Measurements from ENCODE around the gene EPB41L4B. TPM values are rescaled to one million over a fixed set of nuclear protein-coding genes. Genes with fewer than 3 reads are reported as not detected.

The EPB41L4B gene
- total and polyA plus RNA-seq, 2 experiments from 2014 or later: 11.0 to 32.2 TPM

DNA sequence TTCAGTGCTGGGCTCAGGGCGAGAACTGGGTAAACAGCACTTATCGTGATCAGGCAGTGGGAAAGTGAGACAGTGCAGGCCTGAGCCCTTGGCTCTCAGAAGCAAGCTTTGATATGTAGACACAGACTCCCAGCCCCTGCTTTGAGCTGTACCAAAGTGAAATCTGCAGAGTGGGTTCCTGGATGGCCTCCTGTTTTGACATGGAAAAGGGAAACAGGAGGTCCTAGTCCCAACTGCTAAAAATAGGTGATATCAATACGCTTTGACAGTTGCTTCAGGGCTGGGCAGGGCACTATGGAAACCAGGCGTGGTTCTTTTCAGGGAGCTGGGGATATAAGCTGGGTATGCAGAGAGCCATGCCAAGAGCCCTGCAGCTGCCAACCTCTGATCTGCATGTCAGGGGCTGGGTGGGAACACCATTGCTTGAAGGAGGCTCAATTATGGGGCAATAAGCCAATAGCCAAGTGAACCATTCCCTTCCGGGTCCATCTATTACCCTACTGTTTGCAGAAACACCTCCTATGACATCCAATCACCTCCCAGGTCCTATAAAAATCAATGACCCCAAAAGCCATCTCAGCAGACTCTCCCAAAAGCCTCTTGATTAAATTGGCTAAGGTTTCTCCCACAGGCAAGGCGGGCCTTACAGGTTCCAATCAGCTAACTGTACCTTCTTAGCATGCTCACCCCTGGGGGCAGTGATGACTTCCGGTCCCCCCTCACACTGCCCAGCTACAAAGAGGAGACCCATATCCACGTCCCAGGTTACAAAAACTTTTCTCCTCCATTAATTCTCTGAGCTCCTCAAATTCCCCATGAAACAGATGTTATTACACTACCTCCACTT is 45.8 kb downstream of the EPB41L4B start:
- Histone ChIP-seq H3F3A (replicated peaks; ENCODE audit: low read depth) (no peaks in the 10 kb centered on the region), H3K9me2 (ENCODE audit: insufficient read depth) (no peaks in the 10 kb centered on the region), H3K4me3 (no peak overlapping the region), H3K79me2 (replicated peaks; ENCODE audit: insufficient read depth) (peaks cover 37% of the 10 kb centered on the region), H3K4me2 (no peak overlapping the region), H3K4me1 (ENCODE audit: insufficient read depth) (peaks cover 9% of the 10 kb centered on the region), H2AFZ (no peak overlapping the region), H3K27ac (ENCODE audit: low read depth) (no peak overlapping the region), H3K27me3 (ENCODE audit: insufficient read depth) (no peaks in the 10 kb centered on the region), H3K36me3 (ENCODE audit: insufficient read depth) (no peaks in the 10 kb centered on the region; the same call in 1 of the 2 replicates), H4K20me1 (replicated peaks; ENCODE audit: insufficient read depth) (peaks cover 11% of the 10 kb centered on the region)
- no peaks in the 10 kb centered on the region for H3K9me3 Mint-ChIP-seq
- ATAC-seq (no peak), DNase-seq (ENCODE audit: low spot score) (no peak)
- H3K27ac Mint-ChIP-seq: no peak overlapping the region
- H3K4me3 Mint-ChIP-seq: no peak overlapping the region
- TF ChIP-seq, protein P1, sequence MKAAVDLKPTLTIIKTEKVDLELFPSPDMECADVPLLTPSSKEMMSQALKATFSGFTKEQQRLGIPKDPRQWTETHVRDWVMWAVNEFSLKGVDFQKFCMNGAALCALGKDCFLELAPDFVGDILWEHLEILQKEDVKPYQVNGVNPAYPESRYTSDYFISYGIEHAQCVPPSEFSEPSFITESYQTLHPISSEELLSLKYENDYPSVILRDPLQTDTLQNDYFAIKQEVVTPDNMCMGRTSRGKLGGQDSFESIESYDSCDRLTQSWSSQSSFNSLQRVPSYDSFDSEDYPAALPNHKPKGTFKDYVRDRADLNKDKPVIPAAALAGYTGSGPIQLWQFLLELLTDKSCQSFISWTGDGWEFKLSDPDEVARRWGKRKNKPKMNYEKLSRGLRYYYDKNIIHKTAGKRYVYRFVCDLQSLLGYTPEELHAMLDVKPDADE (IDR thresholded peaks at IDR 0.05): no peak
- TF ChIP-seq JUNB (IDR thresholded peaks at IDR 0.05; ENCODE audit: unreplicated experiment) (no peak), EZH2phosphoT487 (IDR thresholded peaks at IDR 0.05; ENCODE audit: unreplicated experiment) (no peak), CREB1 (CRISPR knock-in tag; IDR thresholded peaks at IDR 0.05; ENCODE audit: low read depth) (no peak), ZNF462 (CRISPR knock-in tag; IDR thresholded peaks at IDR 0.05) (no peak), NANOG (IDR thresholded peaks at IDR 0.05; ENCODE audit: borderline replicate concordance) (no peak), EZH2 (IDR thresholded peaks at IDR 0.05; ENCODE audit: low read depth, unreplicated experiment) (no peak), ZNF114 (CRISPR knock-in tag; IDR thresholded peaks at IDR 0.05) (no peak), STAT1 (IDR thresholded peaks at IDR 0.05; ENCODE audit: unreplicated experiment) (no peak), POLR2AphosphoS5 (IDR thresholded peaks at IDR 0.05; ENCODE audit: low read depth) (no peak)
- TF ChIP-seq, protein P2, sequence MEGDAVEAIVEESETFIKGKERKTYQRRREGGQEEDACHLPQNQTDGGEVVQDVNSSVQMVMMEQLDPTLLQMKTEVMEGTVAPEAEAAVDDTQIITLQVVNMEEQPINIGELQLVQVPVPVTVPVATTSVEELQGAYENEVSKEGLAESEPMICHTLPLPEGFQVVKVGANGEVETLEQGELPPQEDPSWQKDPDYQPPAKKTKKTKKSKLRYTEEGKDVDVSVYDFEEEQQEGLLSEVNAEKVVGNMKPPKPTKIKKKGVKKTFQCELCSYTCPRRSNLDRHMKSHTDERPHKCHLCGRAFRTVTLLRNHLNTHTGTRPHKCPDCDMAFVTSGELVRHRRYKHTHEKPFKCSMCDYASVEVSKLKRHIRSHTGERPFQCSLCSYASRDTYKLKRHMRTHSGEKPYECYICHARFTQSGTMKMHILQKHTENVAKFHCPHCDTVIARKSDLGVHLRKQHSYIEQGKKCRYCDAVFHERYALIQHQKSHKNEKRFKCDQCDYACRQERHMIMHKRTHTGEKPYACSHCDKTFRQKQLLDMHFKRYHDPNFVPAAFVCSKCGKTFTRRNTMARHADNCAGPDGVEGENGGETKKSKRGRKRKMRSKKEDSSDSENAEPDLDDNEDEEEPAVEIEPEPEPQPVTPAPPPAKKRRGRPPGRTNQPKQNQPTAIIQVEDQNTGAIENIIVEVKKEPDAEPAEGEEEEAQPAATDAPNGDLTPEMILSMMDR (conservative IDR thresholded peaks at IDR 0.05; ENCODE audit: low read depth in 2 of 2): no peak
- peaks cover 13% of the 10 kb centered on the region; the same call in 2 of the 3 replicates for H3K36me3 Mint-ChIP-seq (ENCODE audit: low read depth)
- H3K4me1 Mint-ChIP-seq: peaks cover 16% of the 10 kb centered on the region
- no peaks in the 10 kb centered on the region for H3K27me3 Mint-ChIP-seq (ENCODE audit: insufficient read depth, low read depth, poor library complexity)
